ENCODE results near the gene PWWP2A.
"Not testable (repeated sequence)": the region's sequence is repeated elsewhere in the genome, so short reads cannot be mapped to it uniquely, and the experiment has no call there.

PWWP2A gene

GRCh38 chr5:160071916-160072315, 47.3 kb downstream of the PWWP2A start:
- DNase-seq (ENCODE audit: low spot score): no peak

- no peak for DNase-seq (ENCODE audit: low spot score)
These were observed 47.7 kb downstream of the PWWP2A start for GRCh38 chr5:160071516-160071915.

DNA sequence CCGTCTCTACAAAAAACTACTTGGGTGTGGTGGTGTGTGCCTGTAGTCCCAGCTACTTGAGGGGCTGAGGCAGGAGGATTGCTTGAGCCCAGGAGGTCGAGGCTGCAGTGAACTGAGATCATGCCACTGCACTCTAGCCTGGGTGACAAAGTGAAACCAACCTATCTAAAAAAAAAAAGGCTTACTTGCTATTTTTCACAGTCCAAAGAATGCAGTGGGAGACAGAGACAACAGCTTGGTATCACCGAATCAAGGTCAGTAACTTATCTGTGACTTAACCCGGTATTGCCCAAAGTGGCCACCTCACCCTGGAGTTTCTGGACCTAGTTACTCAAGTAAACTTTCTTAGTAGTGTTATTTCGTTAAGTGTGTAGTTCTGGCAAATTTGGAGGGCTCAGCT, 50.1 kb downstream of the PWWP2A start:
- not testable (repeated sequence) for DNase-seq (ENCODE audit: low spot score)

GRCh38 chr5:160064995-160065614, 54.1 kb downstream of the PWWP2A start:
- DNase-seq (ENCODE audit: low spot score): peak; percentile 35

GRCh38 chr5:160064417-160064810, 54.8 kb downstream of the PWWP2A start:
- no peak for DNase-seq (ENCODE audit: low spot score)

GRCh38 chr5:160061770-160062169, 57.5 kb downstream of the PWWP2A start:
- no peak for DNase-seq (ENCODE audit: low spot score)

DNA sequence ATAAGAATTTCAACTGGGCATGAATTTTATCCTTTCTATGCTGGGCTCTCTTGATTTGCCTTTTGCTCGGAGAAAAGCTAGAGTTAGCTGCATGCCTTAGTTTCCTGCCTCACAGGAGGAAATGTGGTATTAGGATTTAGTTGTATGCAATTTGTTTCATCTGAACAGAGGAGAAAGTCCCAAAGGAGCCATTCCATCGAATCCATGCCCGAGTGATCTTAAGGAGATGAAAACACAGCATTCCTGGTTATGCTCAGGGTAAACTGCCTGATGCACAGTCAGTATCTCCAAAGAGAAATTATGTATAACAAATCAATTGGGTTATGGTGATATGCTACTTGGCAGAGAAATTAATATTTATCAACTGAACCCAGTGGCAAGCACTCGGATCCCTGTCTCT, 59.2 kb downstream of the PWWP2A start:
- DNase-seq (ENCODE audit: low spot score): no peak

DNA sequence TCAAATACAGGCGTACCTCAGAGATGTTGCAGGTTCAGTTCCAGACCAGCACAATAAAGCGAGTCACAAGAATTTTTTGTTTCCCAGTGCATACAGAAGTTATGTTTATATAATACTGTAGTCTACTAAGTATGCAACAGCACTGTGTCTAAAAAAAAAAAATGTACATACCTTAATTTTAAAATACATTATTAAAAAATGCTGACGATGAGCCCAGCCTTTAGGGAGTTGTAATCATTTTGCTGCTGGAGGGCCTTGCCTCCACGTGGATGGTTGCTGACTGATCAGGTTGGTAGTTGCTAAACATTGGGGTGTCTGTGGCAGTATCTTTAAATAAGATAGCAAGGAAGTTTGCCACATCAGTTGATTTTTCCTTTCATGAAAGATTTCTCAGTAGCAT, 62.0 kb downstream of the PWWP2A start:
- DNase-seq (ENCODE audit: low spot score): no peak

DNA sequence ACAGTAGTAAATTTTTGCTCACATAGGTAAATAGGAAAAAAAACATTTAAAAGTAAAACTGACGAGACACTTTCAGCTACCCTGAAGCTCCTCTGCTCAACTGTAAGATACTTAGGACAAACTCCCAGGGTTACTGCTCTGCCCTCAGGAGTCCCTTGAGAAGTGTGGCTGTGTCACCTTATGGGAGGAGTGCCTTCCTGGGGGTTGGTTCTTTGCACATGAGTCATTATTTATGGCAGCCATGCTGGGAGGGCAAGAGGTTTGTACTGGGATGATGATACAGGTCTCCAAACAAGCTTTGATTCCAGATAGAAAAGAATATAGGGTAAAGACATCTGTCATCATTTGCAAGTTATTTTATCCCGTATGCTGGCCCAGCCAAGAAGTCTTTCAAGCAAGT, 64.4 kb downstream of the PWWP2A start:
- DNase-seq (ENCODE audit: low spot score): no peak

DNA sequence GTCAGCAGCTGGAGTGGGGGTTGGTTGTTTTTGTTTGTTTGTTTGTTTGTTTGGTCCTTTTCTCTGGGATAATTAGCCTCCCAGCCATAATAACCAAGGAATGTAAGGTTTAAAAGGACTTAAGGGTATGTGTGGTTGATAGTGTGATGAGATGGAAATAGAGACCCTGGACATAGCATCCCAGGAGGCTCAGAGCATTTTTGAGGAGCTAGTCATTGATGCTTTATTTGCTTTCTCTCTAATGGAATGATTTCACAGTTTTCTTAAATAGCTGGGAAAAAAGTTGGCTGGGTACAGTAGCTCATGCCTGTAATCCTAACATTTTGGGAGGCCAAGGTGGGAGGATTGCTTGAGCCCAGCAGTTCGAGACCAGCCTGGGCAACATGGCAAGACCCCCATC, 65.2 kb downstream of the PWWP2A start:
- DNase-seq (ENCODE audit: low spot score): no peak

DNA sequence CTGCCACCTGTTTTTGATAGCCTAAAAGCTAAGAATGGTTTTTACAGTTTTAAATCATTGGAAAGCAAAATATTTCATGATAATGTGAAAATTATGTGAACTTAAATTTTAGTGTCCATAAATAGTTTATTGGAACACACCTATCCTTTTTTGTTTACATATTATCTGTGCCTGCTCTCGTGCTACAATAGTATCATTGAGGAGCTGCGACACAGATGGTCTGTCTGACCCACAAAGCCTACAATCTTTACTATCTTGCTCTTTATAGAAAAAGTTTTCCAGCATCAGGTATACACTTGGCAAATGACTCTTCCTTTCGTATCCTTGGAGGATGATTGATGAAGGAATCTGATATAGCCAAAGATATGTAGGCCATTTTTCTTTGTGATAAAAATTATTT, 70.2 kb downstream of the PWWP2A start:
- no peak for DNase-seq (ENCODE audit: low spot score)

GRCh38 chr5:160048131-160048530, 71.1 kb downstream of the PWWP2A start:
- DNase-seq (ENCODE audit: low spot score): no peak

DNA sequence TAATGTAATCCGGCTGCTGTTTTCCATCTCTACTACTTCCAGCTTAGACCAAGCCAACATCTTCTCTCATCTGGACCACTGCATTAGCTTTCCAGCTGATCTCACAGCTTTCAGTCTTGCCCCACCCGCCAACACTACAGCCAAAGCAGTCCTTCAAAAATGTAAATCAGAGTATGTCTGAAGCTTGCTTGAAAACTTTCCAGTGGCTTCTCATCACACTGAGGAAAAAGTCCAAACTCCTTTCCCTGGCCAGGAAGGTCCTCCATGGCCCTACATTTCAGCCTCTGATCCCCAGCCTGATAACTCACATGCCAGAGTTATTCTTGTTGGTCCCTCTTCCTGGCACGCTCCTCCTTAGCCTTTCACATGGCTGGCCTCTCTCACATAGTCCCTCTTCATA, 71.8 kb downstream of the PWWP2A start:
- DNase-seq (ENCODE audit: low spot score): no peak

DNA sequence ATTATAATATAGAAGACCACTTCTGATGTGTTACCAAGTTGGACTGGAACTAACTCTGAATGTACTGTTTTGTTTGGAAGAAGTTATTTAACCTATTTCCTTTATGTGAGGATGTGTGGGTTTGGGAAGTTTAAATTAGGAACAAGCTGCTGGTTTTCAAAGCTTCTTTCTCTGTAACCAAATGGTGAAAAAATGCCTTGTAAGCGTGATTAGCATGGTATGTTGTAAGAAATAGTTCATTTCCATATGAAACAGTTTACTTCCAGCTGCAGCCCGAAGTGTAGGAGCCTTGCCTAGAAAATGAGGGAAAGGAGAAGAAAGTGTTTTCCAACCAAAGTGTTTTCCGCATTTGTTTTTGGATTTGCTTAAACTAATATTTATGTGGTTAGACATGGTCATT, 74.3 kb downstream of the PWWP2A start:
- no peak for DNase-seq (ENCODE audit: low spot score)

DNA sequence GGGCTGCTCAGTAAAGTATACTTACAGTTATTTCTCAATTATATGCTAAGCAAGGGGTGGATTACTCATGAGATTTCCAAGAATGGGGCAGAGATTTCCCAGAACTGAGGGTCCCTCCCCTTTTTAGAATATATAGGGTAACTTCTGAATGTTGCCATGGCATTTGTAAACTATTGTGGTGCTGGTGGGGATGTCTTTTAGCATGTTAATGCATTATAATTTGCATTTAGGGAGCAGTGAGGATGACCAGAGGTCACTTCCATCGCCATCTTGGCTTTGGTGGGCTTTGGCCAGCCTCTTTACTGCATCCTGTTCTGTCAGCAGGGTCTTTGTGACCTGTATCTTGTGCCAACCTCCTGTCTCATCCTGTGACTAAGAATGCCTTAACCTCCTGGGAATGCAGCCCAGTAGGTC, 74.9 kb downstream of the PWWP2A start:
- no peak for DNase-seq (ENCODE audit: low spot score)

GRCh38 chr5:160042671-160043070, 76.6 kb downstream of the PWWP2A start:
- no peak for DNase-seq (ENCODE audit: low spot score)

Measured in D341Med (cell line).